H1 (cell line): Measurements from ENCODE around the gene SPATS2L. TPM values are rescaled to one million over a fixed set of nuclear protein-coding genes. Genes with fewer than 3 reads are reported as not detected.

Source experiments
- CBX8 ChIP-seq: fragments of 300-800, 300-1000 bp; sonication (generic); IDR thresholded peaks from 2 replicates; pipeline ENCODE4 v1.7.1; 2016; ENCODE audit warnings: low read depth, low read length, borderline replicate concordance
- CREB1 ChIP-seq: IDR thresholded peaks from 2 replicates; pipeline ENCODE4 v1.6.1; 2012; ENCODE audit warnings: inconsistent platforms
- GTF2F1 ChIP-seq: IDR thresholded peaks from 2 replicates; pipeline ENCODE4 v1.6.1; 2012; ENCODE audit warnings: low read depth, low read length, improper control_type of control experiment, borderline replicate concordance
- KDM5A ChIP-seq: fragments of 200-600 bp; IDR thresholded peaks from 2 replicates; pipeline ENCODE4 v1.7.1; 2012; ENCODE audit warnings: mild to moderate bottlenecking, low read length, inconsistent platforms, mixed read lengths
- polyA plus RNA-seq, 7 experiments: library from polyadenylated mRNA; depleted of rRNA in 3 of 7; stranded (reverse) in 5 of 7; unstranded in 2 of 7; fragments of >200 nt in 5 of 7; fragments of 200-250 nt in 2 of 7; gene quantifications; 1 replicate in 5 of 7; 2 replicates in 1 of 7; 4 replicates in 1 of 7; pipeline versions ENCODE4 v1.2.1 to v1.2.3, GENCODE V29; 2011 to 2013; ENCODE audit warnings: missing spikeins in 2 of 7, mixed read lengths in 2 of 7
- total RNA-seq: library from RNA; stranded (reverse); fragmentation: NEBNext Ultra II Directional; extraction: Animal tissue kit (Norgen Biotek cat#: 25700); gene quantifications from 2 replicates; pipeline ENCODE4 v1.2.1, GENCODE V29; 2021
- TF ChIP-seq, protein P1 (sequence below): IDR thresholded peaks from 2 replicates; pipeline ENCODE4 v1.6.1; 2012; ENCODE audit warnings: inconsistent platforms

The SPATS2L gene
- total and polyA plus RNA-seq, 2 of the 8 experiments (the other 6 are each of a cell fraction or from before 2014, with no cell fraction given) = 67.3 to 189 TPM

DNA sequence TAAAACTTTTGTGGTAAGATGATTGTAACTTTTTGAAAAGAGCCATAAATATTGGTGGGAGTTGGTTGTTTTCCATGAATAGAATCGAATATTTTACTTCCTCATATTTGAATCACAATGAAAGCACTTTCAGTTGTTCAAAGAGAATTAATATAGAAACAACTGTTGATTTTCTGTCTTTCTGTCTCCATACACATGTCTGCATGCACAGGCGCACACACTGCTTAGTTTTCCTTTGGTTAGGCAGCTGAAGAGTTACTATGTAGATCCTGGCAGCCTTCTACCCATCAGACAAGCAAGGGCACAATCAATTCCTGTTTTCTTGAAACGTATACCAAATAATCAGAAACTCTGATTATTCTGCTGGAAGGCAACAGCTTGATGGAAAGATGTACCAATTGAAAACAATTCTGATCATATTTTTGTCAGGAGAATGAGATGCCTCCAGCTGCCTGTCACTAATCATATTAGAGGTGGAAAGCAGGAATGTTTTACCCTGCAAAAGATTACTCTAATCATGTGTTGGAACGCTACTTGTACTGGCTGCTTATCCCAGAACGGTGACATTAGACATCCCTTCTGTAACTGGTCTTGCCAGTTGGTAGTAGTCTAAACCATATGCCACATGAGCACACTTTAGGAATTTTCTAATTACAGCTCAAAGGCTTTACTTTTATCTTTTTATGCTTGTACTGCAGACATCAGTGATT is 24.0 kb downstream of the SPATS2L start (continued):
- TF ChIP-seq, protein P1, sequence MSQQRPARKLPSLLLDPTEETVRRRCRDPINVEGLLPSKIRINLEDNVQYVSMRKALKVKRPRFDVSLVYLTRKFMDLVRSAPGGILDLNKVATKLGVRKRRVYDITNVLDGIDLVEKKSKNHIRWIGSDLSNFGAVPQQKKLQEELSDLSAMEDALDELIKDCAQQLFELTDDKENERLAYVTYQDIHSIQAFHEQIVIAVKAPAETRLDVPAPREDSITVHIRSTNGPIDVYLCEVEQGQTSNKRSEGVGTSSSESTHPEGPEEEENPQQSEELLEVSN = no peak
- TF ChIP-seq CBX8 (no peak), CREB1 (no peak), KDM5A (no peak), GTF2F1 (no peak)
